Mesothelial cell of epicardium (in vitro differentiated cells): ENCODE data around the gene EXOC4. TPM values are rescaled to one million over a fixed set of nuclear protein-coding genes. Genes with fewer than 3 reads are reported as not detected.

Experiments
- DNase-seq, 2 experiments: peaks; one replicate each; pipeline ENCODE4 v3.0.0; 2021; ENCODE audit warnings: low spot score in 2 of 2; ENCODE audit not compliant: unreplicated experiment in 2 of 2
- H3K27ac Mint-ChIP-seq: 2 replicates; pipeline ENCODE4 v1.8.0; 2021; ENCODE audit warnings: mixed read lengths
- H3K27me3 Mint-ChIP-seq: 2 replicates; pipeline ENCODE4 v1.8.0; 2021; ENCODE audit warnings: low read depth, mixed read lengths
- H3K36me3 Mint-ChIP-seq: 2 replicates; pipeline ENCODE4 v1.8.0; 2021; ENCODE audit warnings: mixed read lengths
- H3K4me1 Mint-ChIP-seq: 2 replicates; pipeline ENCODE4 v1.8.0; 2021; ENCODE audit warnings: mixed read lengths
- H3K4me3 Mint-ChIP-seq: 2 replicates; pipeline ENCODE4 v1.8.0; 2021; ENCODE audit warnings: mild to moderate bottlenecking, moderate library complexity, mixed read lengths
- H3K9me3 Mint-ChIP-seq: 2 replicates; pipeline ENCODE4 v1.8.0; 2021; ENCODE audit warnings: mixed read lengths
- total RNA-seq: library from RNA; stranded (reverse); gene quantifications from 3 replicates; pipeline ENCODE4 v1.2.1, GENCODE V29; 2021
- TF ChIP-seq, protein P1 (sequence below): fragments of 200-600 bp; sonication (generic); IDR thresholded peaks from one replicate; pipeline ENCODE4 v1.5.0; 2021; ENCODE audit warnings: antibody characterized with exemption; ENCODE audit not compliant: unreplicated experiment

The EXOC4 gene
- total RNA-seq, 1 donor from 2014 or later = 105 TPM

DNA sequence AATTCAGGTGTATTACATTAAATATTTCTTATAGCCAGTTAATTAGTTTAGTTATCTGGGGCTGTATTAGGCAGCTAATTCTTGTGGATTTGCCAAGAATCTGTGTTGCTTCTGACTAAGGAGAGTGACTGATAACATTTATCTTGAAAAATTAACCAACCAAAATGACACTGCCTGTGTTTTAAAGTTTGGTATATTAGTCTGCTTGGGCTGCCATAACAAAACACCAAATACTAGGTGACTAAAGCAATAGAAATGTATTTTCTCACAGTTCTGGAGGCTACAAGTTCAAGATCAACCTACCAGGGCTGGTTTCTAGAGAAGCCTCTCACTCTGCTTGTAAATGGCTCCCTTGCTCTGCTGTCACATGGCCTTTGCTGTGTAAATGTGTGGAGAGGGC lies 12.9 kb downstream of the EXOC4 start:
- H3K27ac Mint-ChIP-seq = no peak overlapping the region

GRCh38 chr7:133268355-133268754 lies 15.5 kb downstream of the EXOC4 start:
- Mint-ChIP-seq H3K4me1 (peaks cover 24% of the 10 kb centered on the region), H3K36me3 (no peaks in the 10 kb centered on the region), H3K9me3 (no peaks in the 10 kb centered on the region), H3K27me3 (no peaks in the 10 kb centered on the region), H3K4me3 (no peak overlapping the region), H3K27ac (no peak overlapping the region)
- TF ChIP-seq, protein P1, sequence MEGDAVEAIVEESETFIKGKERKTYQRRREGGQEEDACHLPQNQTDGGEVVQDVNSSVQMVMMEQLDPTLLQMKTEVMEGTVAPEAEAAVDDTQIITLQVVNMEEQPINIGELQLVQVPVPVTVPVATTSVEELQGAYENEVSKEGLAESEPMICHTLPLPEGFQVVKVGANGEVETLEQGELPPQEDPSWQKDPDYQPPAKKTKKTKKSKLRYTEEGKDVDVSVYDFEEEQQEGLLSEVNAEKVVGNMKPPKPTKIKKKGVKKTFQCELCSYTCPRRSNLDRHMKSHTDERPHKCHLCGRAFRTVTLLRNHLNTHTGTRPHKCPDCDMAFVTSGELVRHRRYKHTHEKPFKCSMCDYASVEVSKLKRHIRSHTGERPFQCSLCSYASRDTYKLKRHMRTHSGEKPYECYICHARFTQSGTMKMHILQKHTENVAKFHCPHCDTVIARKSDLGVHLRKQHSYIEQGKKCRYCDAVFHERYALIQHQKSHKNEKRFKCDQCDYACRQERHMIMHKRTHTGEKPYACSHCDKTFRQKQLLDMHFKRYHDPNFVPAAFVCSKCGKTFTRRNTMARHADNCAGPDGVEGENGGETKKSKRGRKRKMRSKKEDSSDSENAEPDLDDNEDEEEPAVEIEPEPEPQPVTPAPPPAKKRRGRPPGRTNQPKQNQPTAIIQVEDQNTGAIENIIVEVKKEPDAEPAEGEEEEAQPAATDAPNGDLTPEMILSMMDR = no peak
- DNase-seq = no peak

More for the DNA sequence above, 12.9 kb downstream of the EXOC4 start:
- Mint-ChIP-seq H3K27me3 (no peaks in the 10 kb centered on the region), H3K9me3 (no peaks in the 10 kb centered on the region), H3K4me3 (no peak overlapping the region), H3K36me3 (no peaks in the 10 kb centered on the region), H3K4me1 (peaks cover 16% of the 10 kb centered on the region)
- TF ChIP-seq, protein P1 = no peak
- no peak for DNase-seq

DNA sequence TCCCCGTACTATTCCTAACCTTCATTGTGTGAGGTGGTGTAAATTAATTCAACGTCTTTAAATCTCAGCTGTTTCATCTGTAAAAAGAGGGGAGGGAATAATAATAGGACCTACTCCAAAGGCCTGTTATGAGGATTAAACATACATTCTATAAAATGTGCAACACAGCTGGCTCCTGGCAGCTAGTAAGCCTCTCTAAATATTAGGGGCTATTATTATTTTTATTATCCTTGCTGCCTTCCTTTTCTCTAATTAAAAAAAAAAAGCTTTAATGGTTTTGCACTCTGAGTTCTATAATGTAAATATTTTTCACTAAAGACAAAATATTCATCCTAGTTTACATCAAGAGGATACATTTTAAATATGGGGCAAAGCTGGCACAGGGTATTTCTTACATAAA lies 19.5 kb downstream of the EXOC4 start:
- Mint-ChIP-seq H3K9me3 (no peaks in the 10 kb centered on the region), H3K27ac (no peak overlapping the region), H3K4me3 (no peak overlapping the region), H3K36me3 (peaks cover 12% of the 10 kb centered on the region), H3K4me1 (peaks cover 30% of the 10 kb centered on the region), H3K27me3 (no peaks in the 10 kb centered on the region)
- DNase-seq = no peak
- TF ChIP-seq, protein P1 = no peak

GRCh38 chr7:133273227-133273626 lies 20.3 kb downstream of the EXOC4 start:
- TF ChIP-seq, protein P1 = no peak
- H3K4me1 Mint-ChIP-seq = peaks cover 26% of the 10 kb centered on the region
- H3K4me3 Mint-ChIP-seq = no peak overlapping the region
- H3K36me3 Mint-ChIP-seq = peaks cover 20% of the 10 kb centered on the region
- no peak overlapping the region for H3K27ac Mint-ChIP-seq
- peaks cover 3% of the 10 kb centered on the region for H3K9me3 Mint-ChIP-seq
- DNase-seq = no peak
- no peaks in the 10 kb centered on the region for H3K27me3 Mint-ChIP-seq

DNA sequence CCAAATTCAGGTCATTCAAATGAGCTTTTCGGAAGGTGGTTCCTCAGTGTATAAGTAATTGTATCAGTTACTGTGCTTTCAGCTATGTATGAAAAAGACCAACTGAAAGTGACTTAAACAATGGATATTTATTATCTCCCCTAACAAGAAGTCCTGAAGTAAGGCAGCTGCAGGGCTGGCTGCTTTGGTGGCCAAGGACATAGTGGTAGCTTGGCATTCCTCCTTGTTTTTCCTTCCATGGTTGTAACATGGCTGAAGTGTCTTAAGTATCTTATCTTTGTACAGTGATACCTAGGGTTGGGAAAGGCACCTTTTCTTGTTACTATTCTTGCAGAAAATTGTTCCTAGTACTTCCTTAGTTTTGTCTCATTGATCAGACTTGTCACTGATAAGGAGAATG lies 21.4 kb downstream of the EXOC4 start:
- Mint-ChIP-seq H3K4me3 (no peak overlapping the region), H3K4me1 (peaks cover 17% of the 10 kb centered on the region), H3K9me3 (peaks cover 7% of the 10 kb centered on the region), H3K27ac (no peak overlapping the region), H3K27me3 (no peaks in the 10 kb centered on the region), H3K36me3 (peaks cover 28% of the 10 kb centered on the region)
- DNase-seq = no peak
- TF ChIP-seq, protein P1 = no peak

GRCh38 chr7:133275008-133275407 lies 22.1 kb downstream of the EXOC4 start:
- H3K9me3 Mint-ChIP-seq = peaks cover 7% of the 10 kb centered on the region
- TF ChIP-seq, protein P1 = no peak
- DNase-seq = no peak
- H3K4me1 Mint-ChIP-seq = peaks cover 15% of the 10 kb centered on the region
- no peaks in the 10 kb centered on the region for H3K27me3 Mint-ChIP-seq
- no peak overlapping the region for H3K4me3 Mint-ChIP-seq
- H3K36me3 Mint-ChIP-seq = peaks cover 31% of the 10 kb centered on the region
- no peak overlapping the region for H3K27ac Mint-ChIP-seq
